ENCODE measurements around the gene NKAIN2.

- no peak for TF ChIP-seq CTCF (IDR thresholded peaks at IDR 0.05)
- TF ChIP-seq POLR2A (IDR thresholded peaks at IDR 0.05) = no peak
These were observed 270.9 kb downstream of the NKAIN2 start for GRCh38 chr6:124074606-124075005.
